GM10248 (cell line): ENCODE results near the gene EPB41.
"Not testable (repeated sequence)": the region's sequence is repeated elsewhere in the genome, so short reads cannot be mapped to it uniquely, and the experiment has no call there.

Experiments
- CTCF ChIA-PET: fragments of 300-600 bp; sonication (Branson Sonifier 250); formaldehyde crosslinking; extraction: SDS; loops from one replicate; lab custom pipeline; 2021; ENCODE audit warnings: antibody characterized with exemption; lab: Yijun Ruan, JAX
- POLR2A ChIA-PET: fragments of 350-650 bp; sonication (Branson Sonifier 250); formaldehyde crosslinking; extraction: SDS; loops from one replicate; lab custom pipeline; 2020; ENCODE audit warnings: antibody characterized with exemption; lab: Yijun Ruan, JAX
- DNase-seq: peaks from one replicate; pipeline ENCODE4 v3.0.0; 2012; ENCODE audit errors: extremely low spot score
- TF ChIP-seq, protein P1 (sequence below): IDR thresholded peaks from 2 replicates; pipeline ENCODE4 v1.5.1; 2012; ENCODE audit warnings: mild to moderate bottlenecking, low read depth; ENCODE audit errors: extremely low read depth, missing control alignments, control extremely low read depth

EPB41 gene

DNA sequence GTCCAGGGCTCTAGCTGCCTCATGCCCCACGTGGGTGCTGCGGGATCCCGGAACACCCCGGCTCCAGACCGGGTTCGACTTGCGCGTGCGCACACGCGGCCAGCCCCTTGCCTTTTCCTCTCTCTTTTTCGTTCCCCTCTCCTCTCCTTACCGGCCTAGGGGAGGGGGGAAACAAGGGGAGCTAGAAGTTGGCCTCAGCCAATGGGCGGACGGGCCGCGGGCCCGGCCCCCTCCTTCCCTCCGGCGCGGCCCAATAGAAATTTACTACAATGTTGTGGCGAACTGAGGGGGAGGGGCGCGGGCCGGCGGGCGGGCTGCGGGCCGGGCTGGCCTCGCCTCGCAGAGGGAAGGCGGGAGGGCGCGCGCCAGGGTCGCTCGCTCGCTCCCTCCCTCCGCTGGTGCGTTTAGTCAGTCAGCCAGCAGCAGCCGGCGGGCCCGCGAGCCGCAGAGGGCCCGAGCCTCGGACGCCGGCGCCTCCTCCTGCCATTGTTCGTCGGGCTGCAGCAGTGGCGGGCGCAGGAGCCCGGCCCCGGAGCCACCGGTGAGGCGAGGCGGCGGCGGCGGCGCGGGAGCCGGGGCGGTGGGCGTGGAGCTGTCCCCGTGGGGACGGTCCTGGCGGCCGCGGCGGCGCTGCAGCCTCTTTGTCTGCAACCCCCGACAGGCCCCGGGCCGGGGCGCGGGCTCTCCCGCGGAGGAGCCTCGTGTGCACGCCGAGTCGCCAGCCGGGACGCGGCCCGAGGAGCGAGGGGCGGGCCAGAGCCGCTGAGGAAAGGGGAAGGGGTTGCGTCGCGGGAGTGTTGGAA is at the start of gene EPB41:
EPB41 (plus strand) TSS at position 342 of the 803 bp plus-strand sequence. CDS start 72,869 bp downstream, outside the sequence.
- TF ChIP-seq, protein P1, sequence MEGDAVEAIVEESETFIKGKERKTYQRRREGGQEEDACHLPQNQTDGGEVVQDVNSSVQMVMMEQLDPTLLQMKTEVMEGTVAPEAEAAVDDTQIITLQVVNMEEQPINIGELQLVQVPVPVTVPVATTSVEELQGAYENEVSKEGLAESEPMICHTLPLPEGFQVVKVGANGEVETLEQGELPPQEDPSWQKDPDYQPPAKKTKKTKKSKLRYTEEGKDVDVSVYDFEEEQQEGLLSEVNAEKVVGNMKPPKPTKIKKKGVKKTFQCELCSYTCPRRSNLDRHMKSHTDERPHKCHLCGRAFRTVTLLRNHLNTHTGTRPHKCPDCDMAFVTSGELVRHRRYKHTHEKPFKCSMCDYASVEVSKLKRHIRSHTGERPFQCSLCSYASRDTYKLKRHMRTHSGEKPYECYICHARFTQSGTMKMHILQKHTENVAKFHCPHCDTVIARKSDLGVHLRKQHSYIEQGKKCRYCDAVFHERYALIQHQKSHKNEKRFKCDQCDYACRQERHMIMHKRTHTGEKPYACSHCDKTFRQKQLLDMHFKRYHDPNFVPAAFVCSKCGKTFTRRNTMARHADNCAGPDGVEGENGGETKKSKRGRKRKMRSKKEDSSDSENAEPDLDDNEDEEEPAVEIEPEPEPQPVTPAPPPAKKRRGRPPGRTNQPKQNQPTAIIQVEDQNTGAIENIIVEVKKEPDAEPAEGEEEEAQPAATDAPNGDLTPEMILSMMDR = no peak
- CTCF ChIA-PET = interaction anchor here (1.5 to 3.6 kb wide), 5 partner anchors 10 to 119 kb away, joined by 7 to 16 read pairs (median 12); no protein-coding TSS in a partner anchor
- POLR2A ChIA-PET = interaction anchor here (1.0 kb wide), 1 partner anchor 333 kb away, joined by 3 read pairs; no protein-coding TSS in a partner anchor
- peak; percentile 96 for DNase-seq

DNA sequence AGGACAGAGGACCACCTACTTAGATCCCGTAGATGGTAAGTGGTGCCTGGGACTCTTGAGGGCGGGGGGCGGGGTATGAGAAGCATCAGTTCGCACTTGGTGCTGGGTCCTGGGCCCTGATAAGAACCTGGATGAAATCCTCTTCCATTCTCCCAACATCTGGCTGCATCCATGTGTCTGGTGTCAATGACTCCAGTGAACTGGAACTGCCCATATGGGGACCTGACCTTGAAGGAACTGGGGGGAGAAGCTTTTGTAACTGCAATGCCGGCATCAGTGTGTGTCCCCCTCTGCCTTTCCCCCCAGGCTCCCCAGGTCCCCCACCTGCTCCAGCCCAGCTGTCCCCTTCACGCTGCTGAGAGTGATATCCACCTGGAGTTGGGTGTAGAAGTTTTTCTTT is 49.7 kb upstream of the EPB41 start:
- DNase-seq = no peak
- ChIA-PET POLR2A (no interaction called here), CTCF (interaction anchor here (6.5 kb wide), 1 partner anchor 12 kb away, joined by 42 read pairs; no protein-coding TSS in a partner anchor)
- TF ChIP-seq, protein P1 = no peak

DNA sequence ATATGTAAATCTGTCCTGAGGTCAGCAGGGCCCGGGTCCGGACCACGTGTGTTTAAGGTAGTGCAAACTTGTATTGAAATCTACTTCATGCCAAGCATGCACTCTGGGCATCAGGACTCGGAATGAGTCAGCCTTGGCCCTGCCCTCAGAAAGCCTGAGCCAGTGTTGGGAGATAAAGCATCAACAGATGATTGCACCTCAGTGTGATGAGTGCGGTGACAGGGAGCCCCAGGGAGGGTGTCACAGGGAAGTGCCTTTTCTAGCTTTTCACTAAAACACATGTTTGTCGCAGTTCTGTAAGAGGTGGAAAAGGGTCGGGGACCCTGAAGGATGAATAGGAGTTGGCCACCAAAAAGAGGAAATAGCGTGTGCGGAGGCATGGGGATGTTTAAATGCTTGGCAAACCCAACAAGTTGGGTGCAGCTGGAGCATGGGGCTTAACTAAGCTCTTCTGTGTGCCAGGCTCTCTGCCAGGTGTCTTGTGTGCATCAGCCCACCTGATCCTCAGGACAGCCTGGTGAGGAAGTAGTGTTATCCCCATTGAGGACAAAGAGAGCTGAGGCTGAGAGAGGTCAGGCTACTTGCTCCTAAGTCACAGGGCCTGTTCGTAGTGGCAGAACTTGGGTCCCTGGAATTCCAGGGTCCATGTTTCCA is 48.2 kb upstream of the EPB41 start:
- TF ChIP-seq, protein P1 = no peak
- ChIA-PET POLR2A (no interaction called here), CTCF (interaction anchor here (1.3 to 3.8 kb wide), 2 partner anchors 11 to 16 kb away, joined by 6 to 38 read pairs; no protein-coding TSS in a partner anchor)
- no peak for DNase-seq

DNA sequence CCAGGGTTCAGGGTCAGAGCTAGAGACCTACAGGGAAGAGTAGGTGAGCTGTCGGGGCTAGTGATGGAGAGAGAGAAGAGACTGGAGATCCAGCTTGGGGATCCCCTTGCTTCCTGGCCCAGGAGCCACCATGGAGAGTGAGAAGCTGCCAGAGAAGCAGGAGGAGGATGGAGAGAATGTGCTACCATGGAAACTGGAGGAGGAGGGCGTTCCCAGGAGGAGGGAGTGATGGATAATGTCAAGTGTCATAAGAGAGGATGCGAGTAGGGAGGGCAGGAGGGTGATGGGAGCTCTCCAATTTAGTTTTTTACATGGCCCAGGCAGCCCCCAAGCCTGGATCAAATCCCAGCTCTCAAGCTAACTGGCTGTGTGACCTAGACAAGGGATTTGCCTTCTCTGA is 46.5 kb upstream of the EPB41 start:
- TF ChIP-seq, protein P1 = no peak
- ChIA-PET CTCF (interaction anchor here (1.1 to 3.8 kb wide), 3 partner anchors 9 to 25 kb away, joined by 3 to 38 read pairs (median 18); no protein-coding TSS in a partner anchor), POLR2A (no interaction called here)
- DNase-seq = no peak

DNA sequence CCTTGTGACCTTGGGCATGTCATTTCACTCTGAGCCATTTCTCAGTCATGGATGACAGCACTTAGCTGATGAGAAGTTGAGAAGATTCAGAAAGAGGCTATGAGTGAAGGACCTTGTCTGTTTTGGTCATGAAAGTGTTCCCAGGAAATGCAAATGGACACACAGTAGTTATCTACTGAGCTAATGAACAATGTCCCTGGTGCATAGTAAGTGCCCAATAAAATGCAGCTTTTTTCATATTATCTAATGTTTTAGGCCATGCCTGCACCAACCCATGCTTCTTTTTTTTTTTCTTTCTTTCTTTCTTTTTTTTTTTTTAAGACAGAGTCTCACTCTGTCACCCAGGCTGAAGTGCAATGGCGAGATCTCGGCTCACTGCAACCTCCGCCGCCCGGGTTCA is 44.4 kb upstream of the EPB41 start:
- ChIA-PET CTCF (interaction anchor here (1.0 to 3.8 kb wide), 7 partner anchors 11 to 511 kb away, joined by 3 to 18 read pairs (median 4); no protein-coding TSS in a partner anchor), POLR2A (no interaction called here)
- no peak for DNase-seq
- TF ChIP-seq, protein P1 = no peak

DNA sequence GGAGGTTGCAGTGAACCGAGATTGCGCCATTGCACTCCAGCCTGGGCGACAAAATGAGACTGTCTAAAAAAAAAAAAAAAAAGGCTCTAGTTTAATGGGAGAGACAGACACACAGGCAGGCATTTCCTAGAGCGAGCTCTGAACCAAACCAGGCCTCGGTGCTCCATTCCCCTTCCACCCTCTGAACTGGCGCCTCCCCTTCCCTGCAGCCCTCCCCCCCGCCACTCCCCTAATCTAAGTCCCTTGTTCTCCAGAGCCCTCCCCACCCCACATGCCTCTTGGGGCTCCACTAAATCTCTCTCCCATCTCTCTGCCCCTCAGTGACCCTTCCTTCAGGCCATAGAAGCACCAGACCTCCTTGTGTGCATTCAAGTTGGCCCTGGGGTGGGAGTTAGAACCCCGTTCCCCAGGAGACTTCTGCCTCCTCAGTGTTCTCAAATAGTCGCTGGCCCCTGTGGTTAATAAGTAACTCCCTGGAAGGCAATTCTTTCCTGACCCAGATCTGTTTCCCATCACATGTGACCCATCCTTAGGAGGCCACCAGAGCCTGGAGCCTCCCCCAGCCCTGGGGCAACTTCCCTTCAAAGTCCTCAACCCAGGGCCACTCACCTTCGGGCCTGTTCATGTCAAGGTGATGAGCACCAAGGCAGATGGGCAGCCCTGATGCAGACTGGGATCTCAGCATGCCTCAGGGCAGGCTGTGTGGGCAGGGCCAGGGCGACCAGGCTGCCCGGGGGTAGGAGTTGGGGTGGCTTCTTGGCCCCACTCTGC is 42.6 kb upstream of the EPB41 start:
- ChIA-PET POLR2A (no interaction called here), CTCF (interaction anchor here (1.6 to 3.8 kb wide), 2 partner anchors 9 to 512 kb away, joined by 4 to 18 read pairs; no protein-coding TSS in a partner anchor)
- TF ChIP-seq, protein P1 = no peak
- DNase-seq = no peak

DNA sequence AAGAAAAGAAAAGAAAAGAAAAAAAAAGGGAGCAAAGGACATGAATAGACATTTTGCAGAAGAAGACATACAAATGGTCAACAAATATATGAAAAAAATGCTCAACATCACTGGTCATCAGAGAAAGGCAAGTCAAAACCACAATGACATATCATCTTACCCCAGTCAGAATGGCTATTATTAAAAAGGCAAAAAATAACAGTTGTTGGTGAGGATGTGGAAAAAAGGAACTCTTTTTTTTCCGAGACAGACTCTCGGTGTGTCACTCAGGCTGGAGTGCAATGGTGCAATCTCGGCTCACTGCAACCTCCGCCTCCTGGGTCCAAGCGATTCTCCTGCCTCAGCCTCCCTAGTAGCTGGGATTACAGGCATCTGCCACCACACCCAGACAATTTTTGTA is 39.2 kb upstream of the EPB41 start:
- CTCF ChIA-PET = interaction anchor here (1.0 to 8.1 kb wide), 10 partner anchors 7 to 468 kb away, joined by 6 to 136 read pairs (median 34); partner anchors contain the start of gene SRSF4
- DNase-seq, POLR2A ChIA-PET: not testable (repeated sequence)
